Dermis microvascular lymphatic vessel endothelial cell (primary cell): ENCODE measurements around the gene DRGX. TPM values are rescaled to one million over a fixed set of nuclear protein-coding genes. Genes with fewer than 3 reads are reported as not detected.

Experiments
- DNase-seq, 2 donors: peaks; one replicate each; pipeline versions ENCODE4 v3.0.0 to v3.0.0-alpha.2; 2010; ENCODE audit warnings: low read depth in 2 of 2
- total RNA-seq: library from RNA; depleted of rRNA; stranded (reverse); fragments of >200 nt; gene quantifications from 2 replicates; pipeline ENCODE4 v1.2.1, GENCODE V29; 2014

The DRGX gene
- not detected in 2 replicates for total RNA-seq

- DNase-seq = no peak
These were observed at the start of gene DRGX for GRCh38 chr10:49395741-49396665. DRGX (minus strand) TSS chr10:49396089; CDS start chr10:49395440, 649 bp downstream.

- DNase-seq = no peak
These were observed 48.5 kb upstream of the DRGX start for GRCh38 chr10:49444349-49444748.

- no peak for DNase-seq
These were observed 47.0 kb upstream of the DRGX start for GRCh38 chr10:49442863-49443262.

- no peak for DNase-seq
These were observed 45.9 kb upstream of the DRGX start for GRCh38 chr10:49441488-49442476.

- no peak for DNase-seq
These were observed 39.3 kb upstream of the DRGX start for GRCh38 chr10:49435225-49435624.

- DNase-seq = no peak
These were observed 37.2 kb upstream of the DRGX start for GRCh38 chr10:49433069-49433468.

GRCh38 chr10:49431426-49431825 is 35.5 kb upstream of the DRGX start:
- no peak for DNase-seq

- DNase-seq = no peak
These were observed 33.6 kb upstream of the DRGX start for GRCh38 chr10:49429458-49429857.

GRCh38 chr10:49426490-49427360 is 30.8 kb upstream of the DRGX start:
- no peak for DNase-seq

GRCh38 chr10:49419005-49419404 is 23.1 kb upstream of the DRGX start:
- no peak for DNase-seq

- no peak for DNase-seq
These were observed 22.4 kb upstream of the DRGX start for GRCh38 chr10:49418328-49418727.

GRCh38 chr10:49418053-49418326 is 22.1 kb upstream of the DRGX start:
- DNase-seq = no peak

- no peak for DNase-seq
These were observed 21.6 kb upstream of the DRGX start for GRCh38 chr10:49417311-49418052.

- DNase-seq = no peak
These were observed 20.0 kb upstream of the DRGX start for GRCh38 chr10:49415846-49416245.

GRCh38 chr10:49415109-49415508 is 19.2 kb upstream of the DRGX start:
- no peak for DNase-seq

GRCh38 chr10:49414496-49414895 is 18.6 kb upstream of the DRGX start:
- DNase-seq = no peak

GRCh38 chr10:49412571-49412970 is 16.7 kb upstream of the DRGX start:
- no peak for DNase-seq

- no peak for DNase-seq
These were observed 14.6 kb upstream of the DRGX start for GRCh38 chr10:49410365-49411074.

- no peak for DNase-seq
These were observed 13.9 kb upstream of the DRGX start for GRCh38 chr10:49409755-49410154.
